Stomach smooth muscle (tissue), 2 donors: ENCODE data around the gene G6PC1.
"Not testable (repeated sequence)": the region's sequence is repeated elsewhere in the genome, so short reads cannot be mapped to it uniquely, and the experiment has no call there.

Experiments used
- H3K27ac ChIP-seq: one replicate; pipeline ENCODE4 v1.7.0; 2013; ENCODE audit warnings: mild to moderate bottlenecking, low read length, inconsistent platforms
- H3K27me3 ChIP-seq, 2 donors: one replicate each; pipeline ENCODE4 v1.7.0; 2013; ENCODE audit warnings: low read length in 2 of 2; ENCODE audit not compliant: insufficient read depth in 2 of 2, control insufficient read depth in 1 of 2
- H3K36me3 ChIP-seq, 2 donors: one replicate each; pipeline ENCODE4 v1.7.0; 2013; ENCODE audit warnings: low read length in 2 of 2; ENCODE audit not compliant: control insufficient read depth in 2 of 2, insufficient read depth in 2 of 2
- H3K4me1 ChIP-seq: one replicate; pipeline ENCODE4 v1.7.0; 2013; ENCODE audit warnings: low read length; ENCODE audit not compliant: control insufficient read depth, insufficient read depth
- H3K4me3 ChIP-seq, 2 donors: one replicate each; pipeline ENCODE4 v1.7.0; 2013; ENCODE audit warnings: low read length in 2 of 2
- H3K9ac ChIP-seq, 2 donors: one replicate each; pipeline ENCODE4 v1.7.0; 2013; ENCODE audit warnings: low read length in 2 of 2, mild to moderate bottlenecking in 1 of 2
- H3K9me3 ChIP-seq, 2 donors: one replicate each; pipeline ENCODE4 v1.7.0; 2013; ENCODE audit warnings: low read length in 2 of 2; ENCODE audit not compliant: control insufficient read depth in 2 of 2
- donor health status: healthy.
- donor health status: Pancreatic carcinoma.

Gene G6PC1

DNA sequence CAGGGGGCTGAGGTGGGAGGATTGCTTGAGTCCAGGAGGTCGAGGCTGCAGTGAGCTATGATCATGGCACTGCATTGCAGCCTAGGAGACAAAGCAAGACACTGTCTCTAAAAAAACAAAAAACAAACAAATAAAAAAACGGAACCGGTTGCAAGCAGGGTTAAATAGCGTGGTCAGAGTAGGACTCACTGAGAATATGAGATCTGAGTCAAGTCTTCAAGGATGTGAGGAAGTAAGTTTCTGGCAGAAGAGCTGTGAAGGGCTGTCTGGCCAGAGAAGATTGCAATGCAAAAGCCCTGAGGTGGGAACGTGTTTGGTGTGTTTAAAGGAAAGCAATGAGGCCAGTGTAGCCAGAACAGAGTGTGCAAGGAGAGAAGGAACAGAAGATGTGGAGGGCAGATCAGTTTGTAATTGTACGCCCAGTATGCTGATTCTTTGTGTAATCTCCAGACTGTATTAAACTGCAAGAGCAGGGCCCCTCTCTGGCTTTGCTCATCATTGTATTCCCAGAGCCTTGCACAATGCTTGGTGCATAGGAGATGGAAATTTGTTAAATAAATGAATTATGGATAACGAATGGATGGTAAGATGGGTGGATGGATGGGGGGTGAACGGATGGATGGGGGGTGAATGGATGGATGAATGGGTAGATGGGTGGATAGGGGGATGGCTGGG, 6.3 kb downstream of the G6PC1 start:
- Histone ChIP-seq H3K9ac (no peak overlapping the region), H3K27ac (no peak overlapping the region), H3K27me3 (peaks cover 0 to 2% of the 10 kb centered on the region in 2 donors), H3K36me3 (no peaks in the 10 kb centered on the region), H3K4me3 (no peak overlapping the region), H3K4me1 (no peaks in the 10 kb centered on the region), H3K9me3 (no peaks in the 10 kb centered on the region)

DNA sequence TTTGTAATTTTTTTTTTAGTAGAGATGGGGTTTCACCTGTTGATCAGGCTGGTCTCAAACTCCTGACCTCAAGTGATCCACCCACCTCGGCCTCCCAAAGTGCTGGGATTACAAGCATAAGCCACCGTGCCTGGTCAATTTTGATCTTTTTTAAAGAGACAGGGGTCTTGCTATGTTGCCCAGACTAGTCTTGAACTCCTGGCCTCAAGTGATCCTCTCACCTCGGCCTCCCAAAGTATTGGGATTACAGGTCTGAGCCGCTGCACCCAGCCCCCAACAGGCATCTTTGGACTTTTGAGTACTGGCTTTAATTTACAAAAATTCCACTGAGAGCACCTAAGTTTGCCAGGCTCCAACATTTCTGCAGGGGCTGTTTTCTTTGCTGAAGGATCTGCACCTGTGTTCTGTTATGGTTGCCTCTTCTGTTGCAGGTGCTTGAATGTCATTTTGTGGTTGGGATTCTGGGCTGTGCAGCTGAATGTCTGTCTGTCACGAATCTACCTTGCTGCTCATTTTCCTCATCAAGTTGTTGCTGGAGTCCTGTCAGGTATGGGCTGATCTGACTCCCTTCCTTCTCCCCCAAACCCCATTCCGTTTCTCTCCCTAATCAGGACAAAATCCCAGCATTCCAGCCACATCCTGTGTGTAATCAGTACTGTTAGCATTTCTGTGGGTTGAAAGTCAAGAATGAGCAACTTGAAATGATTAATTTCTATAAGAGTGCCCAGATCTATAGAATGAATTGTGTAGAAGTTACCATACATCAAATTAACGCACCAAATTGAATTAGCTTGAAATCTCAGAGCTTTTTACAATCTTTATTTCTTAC, 8.5 kb downstream of the G6PC1 start:
- Histone ChIP-seq H3K4me3 (no peak overlapping the region), H3K9me3 (no peaks in the 10 kb centered on the region), H3K27ac (no peak overlapping the region), H3K27me3 (peaks cover 0 to 2% of the 10 kb centered on the region in 2 donors), H3K4me1 (no peaks in the 10 kb centered on the region), H3K36me3 (no peaks in the 10 kb centered on the region), H3K9ac (no peak overlapping the region)

DNA sequence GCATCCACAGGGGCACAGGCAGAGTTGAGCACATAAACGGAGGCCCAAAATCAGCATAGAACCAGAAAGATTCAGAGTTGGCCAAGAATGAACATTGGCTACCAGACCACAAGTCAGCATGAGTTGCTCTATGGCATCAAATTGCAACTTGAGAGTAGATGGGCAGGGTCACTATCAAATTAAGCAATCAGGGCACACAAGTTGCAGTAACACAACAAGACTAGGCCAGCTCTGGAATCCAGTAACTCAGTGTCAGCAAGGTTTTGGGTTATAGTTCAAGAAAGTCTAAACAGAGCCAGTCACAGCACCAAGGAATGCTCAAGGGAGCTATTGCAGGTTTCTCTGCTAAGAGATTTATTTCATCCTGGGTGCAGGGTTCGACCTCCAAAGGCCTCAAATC, 12.9 kb downstream of the G6PC1 start:
- no peak overlapping the region for H3K4me3 ChIP-seq

DNA sequence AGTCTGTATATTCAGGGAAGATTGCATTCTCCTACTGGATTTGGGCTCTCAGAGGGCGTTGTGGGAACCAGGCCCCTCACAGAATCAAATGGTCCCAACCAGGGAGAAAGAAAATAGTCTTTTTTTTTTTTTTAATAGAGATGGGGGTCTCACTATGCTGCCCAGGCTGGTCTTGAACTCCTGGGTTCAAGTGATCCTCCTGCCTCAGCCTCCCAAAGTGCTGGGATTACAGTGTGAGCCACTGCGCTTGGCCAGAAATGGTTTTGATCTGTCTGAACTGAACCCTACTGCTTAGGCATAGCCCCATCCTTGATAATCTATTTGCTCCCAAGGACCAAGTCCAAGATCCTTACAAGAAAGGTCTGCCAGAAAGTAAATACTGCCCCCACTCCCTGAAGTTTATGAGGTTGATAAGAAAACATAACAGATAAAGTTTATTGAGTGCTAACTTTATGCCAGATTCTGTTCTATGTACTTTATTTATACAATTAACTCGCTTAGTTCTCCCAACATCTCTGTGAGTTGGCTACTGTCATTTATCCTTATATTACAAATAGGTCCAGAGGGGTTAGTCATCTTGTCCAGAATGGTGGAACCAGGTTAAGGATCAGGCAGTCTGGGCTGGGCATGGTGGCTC, 13.5 kb downstream of the G6PC1 start:
- H3K9me3 ChIP-seq = no peaks in the 10 kb centered on the region
- H3K27me3 ChIP-seq = no peaks in the 10 kb centered on the region
- no peaks in the 10 kb centered on the region for H3K4me1 ChIP-seq
- H3K9ac ChIP-seq = no peak overlapping the region
- no peaks in the 10 kb centered on the region for H3K36me3 ChIP-seq
- no peak overlapping the region for H3K27ac ChIP-seq
- H3K4me3 ChIP-seq = no peak overlapping the region

More for the DNA sequence above, 12.9 kb downstream of the G6PC1 start:
- Histone ChIP-seq H3K27me3 (no peaks in the 10 kb centered on the region), H3K36me3 (no peaks in the 10 kb centered on the region), H3K4me1 (no peaks in the 10 kb centered on the region), H3K27ac (no peak overlapping the region), H3K9me3 (no peaks in the 10 kb centered on the region), H3K9ac (no peak overlapping the region)

DNA sequence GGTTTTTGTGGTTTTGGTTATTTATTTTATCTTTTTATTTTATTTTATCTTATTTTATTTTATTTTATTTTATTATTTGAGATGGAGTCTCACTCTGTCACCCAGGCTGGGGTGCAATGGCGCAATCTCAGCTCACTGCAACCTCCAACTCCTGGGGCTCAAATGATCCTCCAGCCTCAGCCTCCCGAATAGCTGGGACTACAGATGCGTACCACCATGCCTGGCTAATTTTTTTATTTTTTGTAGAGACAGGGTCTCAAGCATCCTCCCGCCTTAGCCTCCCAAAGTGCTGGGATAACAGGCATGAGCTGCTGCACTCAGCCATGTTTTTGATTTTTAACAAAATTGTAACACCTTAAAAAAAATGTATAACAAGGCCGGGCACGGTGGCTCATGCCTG, 14.7 kb downstream of the G6PC1 start:
- not testable (repeated sequence) for H3K9me3 ChIP-seq, H3K27ac ChIP-seq, H3K4me1 ChIP-seq, H3K4me3 ChIP-seq, H3K27me3 ChIP-seq, H3K9ac ChIP-seq, H3K36me3 ChIP-seq

DNA sequence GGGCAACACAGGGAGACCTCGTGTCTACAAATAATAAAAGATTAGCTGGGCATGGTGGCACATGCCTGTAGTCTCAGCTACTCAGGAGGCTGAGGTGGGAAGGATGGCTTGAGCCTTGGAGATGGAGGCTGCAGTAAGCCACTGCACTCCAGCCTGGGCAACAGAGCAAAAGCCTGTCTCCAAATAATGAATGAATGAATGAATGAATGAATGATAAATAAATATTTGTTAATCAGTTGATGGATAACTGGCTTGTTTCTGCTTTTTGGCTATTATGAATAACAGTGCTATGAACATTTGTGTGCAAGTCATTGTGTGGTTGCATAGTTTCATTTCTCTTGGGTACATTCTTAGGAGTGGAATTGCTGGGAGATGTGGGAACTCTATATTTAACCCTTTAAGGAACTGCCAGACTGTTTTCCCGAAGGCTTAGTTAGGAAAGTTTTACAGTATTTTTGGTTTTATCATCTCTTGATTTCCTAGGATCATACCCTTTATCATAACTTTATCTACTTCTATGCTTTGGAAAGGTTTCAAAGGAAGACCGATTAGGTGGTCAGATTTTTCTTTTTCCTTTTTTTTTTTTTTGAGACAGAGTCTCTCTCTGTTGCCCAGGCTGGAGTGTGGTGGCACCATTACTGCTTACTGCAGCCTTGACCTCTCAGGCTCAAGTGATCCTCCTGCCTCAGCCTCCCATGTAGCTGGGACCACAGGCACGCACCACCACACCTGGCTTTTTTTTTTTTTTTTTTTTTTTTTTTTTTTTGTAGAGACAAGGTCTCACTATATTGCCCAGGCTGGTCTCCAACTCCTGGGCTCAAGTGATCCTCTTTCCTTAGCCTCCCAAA, 16.0 kb downstream of the G6PC1 start:
- not testable (repeated sequence) for H3K36me3 ChIP-seq, H3K9me3 ChIP-seq, H3K4me1 ChIP-seq, H3K27ac ChIP-seq, H3K9ac ChIP-seq, H3K4me3 ChIP-seq, H3K27me3 ChIP-seq

DNA sequence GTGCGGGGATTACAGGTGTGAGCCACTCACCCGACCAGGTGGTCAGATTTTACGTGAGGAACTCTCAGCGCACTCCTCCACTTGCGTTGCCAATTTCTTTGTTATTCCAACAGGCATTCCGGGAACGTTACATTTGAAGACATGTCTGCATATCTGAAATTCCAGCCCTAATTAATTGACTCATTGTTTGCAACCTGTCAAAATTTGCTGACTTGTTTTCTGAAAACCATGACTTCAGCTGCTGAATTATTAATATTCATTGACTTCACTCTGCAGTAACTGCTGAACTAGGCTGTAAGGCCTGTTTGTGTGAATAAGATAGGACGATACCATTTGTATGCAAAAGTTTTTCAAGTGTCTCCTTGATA, 16.6 kb downstream of the G6PC1 start:
- Histone ChIP-seq H3K27ac (no peak overlapping the region), H3K27me3 (no peaks in the 10 kb centered on the region), H3K4me1 (peaks cover 4% of the 10 kb centered on the region), H3K4me3 (no peak overlapping the region), H3K9ac (no peak overlapping the region), H3K36me3 (no peaks in the 10 kb centered on the region), H3K9me3 (no peaks in the 10 kb centered on the region)

DNA sequence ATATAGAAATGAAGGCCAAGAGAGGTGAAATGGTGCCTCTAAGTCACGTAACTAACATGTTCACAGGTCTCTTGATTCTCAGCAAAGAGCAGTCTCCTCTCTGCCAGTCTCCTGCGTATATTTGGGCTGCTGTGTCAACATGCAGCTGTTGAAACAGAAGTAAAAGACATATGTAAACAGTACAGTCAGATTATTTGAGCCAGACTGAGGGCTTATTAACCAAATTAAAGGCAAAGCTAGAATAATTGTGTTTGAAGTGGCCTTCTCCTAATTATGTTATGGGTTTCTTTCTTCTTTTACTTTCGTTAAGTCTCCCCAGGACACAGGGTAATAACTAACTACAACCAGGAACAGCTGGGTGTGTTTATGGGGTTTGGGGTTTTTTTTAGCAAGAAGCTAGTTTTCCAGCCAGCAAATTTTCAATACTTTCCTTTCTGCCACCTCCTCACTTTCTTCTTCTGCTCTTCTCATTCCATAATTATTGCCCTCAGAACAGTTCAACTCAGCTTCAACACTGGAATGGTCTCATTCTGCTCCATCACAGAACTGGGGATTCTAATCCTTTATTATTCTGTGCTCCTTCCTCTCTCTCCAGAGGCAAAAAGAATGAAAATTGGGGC, 18.4 kb downstream of the G6PC1 start:
- no peaks in the 10 kb centered on the region for H3K9me3 ChIP-seq
- no peak overlapping the region for H3K27ac ChIP-seq
- H3K4me3 ChIP-seq = no peak overlapping the region
- H3K4me1 ChIP-seq = peaks cover 9% of the 10 kb centered on the region
- H3K36me3 ChIP-seq = no peaks in the 10 kb centered on the region
- no peak overlapping the region for H3K9ac ChIP-seq
- no peaks in the 10 kb centered on the region for H3K27me3 ChIP-seq

DNA sequence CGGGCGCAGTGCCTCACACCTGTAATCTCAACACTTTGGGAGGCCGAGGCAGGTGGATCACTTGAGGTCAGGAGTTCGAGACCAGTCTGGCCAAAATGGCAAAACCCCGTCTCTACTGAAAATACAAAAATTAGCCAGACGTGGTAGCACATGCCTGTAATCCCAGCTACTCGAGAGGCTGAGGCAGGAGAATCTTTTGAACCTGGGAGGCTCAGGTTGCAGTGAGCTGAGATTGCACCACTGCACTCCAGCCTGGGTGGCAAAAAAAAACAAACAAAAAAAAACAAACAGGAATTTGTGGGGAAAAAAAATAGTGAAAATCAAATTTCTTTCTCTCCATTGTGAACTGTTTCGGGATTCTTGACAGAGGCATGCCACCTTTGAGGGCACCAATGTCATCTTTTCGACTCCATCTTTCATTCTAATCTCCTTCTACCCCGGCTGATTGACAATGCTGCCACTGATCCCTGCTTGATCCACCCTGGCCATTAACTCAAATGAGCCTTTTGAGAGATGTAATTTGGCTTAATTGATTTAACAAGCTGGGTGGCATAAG, 19.0 kb downstream of the G6PC1 start:
- H3K9me3 ChIP-seq, H3K4me1 ChIP-seq, H3K9ac ChIP-seq, H3K27ac ChIP-seq, H3K4me3 ChIP-seq, H3K36me3 ChIP-seq, H3K27me3 ChIP-seq: not testable (repeated sequence)
